Lung (tissue), 12 donors: ENCODE results near the gene TRMT112. TPM values are rescaled to one million over a fixed set of nuclear protein-coding genes. Genes with fewer than 3 reads are reported as not detected.

Source experiments
- ATAC-seq: fragments of 200-7000 bp; cut with Tn5 transposase; one replicate; pipeline ENCODE4 v1.9.1; 2020; ENCODE audit warnings: moderate number of reproducible peaks; ENCODE audit not compliant: insufficient read depth, low FRiP score
- DNase-seq, 3 donors: peaks; one replicate each; pipeline ENCODE4 v3.0.0-alpha.2; 2013 to 2017
- H3K27ac ChIP-seq, 2 donors: one replicate each; pipeline ENCODE4 v1.5.1; 2013; ENCODE audit warnings: mild to moderate bottlenecking in 2 of 2, moderate library complexity in 2 of 2, control low read depth in 1 of 2, inconsistent platforms in 1 of 2, low read depth in 1 of 2, low read length in 1 of 2
- H3K27me3 ChIP-seq, 3 donors: one replicate each; pipeline ENCODE4 v1.5.1; 2013; ENCODE audit warnings: low read length in 2 of 3; ENCODE audit not compliant: control insufficient read depth in 3 of 3, insufficient read depth in 3 of 3
- H3K36me3 ChIP-seq, 4 donors: one replicate each; pipeline ENCODE4 v1.5.1; 2013; ENCODE audit warnings: low read length in 4 of 4, mild to moderate bottlenecking in 1 of 4, moderate library complexity in 1 of 4; ENCODE audit not compliant: control insufficient read depth in 4 of 4, insufficient read depth in 4 of 4
- H3K4me1 ChIP-seq, 5 donors: one replicate each; pipeline ENCODE4 v1.5.1; 2013; ENCODE audit warnings: low read length in 5 of 5, mild to moderate bottlenecking in 2 of 5, moderate library complexity in 1 of 5; ENCODE audit not compliant: control insufficient read depth in 5 of 5, insufficient read depth in 5 of 5
- H3K4me3 ChIP-seq: one replicate; pipeline ENCODE4 v1.5.1; 2013; ENCODE audit warnings: mild to moderate bottlenecking, control low read depth, moderate library complexity
- H3K9ac ChIP-seq, 2 donors: one replicate each; pipeline ENCODE4 v1.5.1; 2013; ENCODE audit warnings: low read length in 2 of 2, control low read depth in 1 of 2; ENCODE audit not compliant: insufficient read depth in 1 of 2
- H3K9me3 ChIP-seq, 4 donors: one replicate each; pipeline ENCODE4 v1.5.1; 2013; ENCODE audit warnings: low read length in 3 of 4, mild to moderate bottlenecking in 1 of 4, moderate library complexity in 1 of 4; ENCODE audit not compliant: control insufficient read depth in 4 of 4, insufficient read depth in 3 of 4
- CTCF ChIP-seq: IDR thresholded peaks from 2 replicates; pipeline ENCODE4 v1.5.1; 2012; ENCODE audit warnings: mild to moderate bottlenecking; ENCODE audit errors: control extremely low read depth, extremely low read depth
- WGBS, 2 donors: extraction: QIAGEN DNeasy Blood & Tissue Kit; methylation state at CpG; one replicate each; pipeline ENCODE4 v1.1.7; 2013; 5-methylcytosine and 5-hydroxymethylcytosine counted together
- polyA plus RNA-seq, 2 donors: library from polyadenylated mRNA; stranded (reverse); fragments of 200-250 nt; gene quantifications; one replicate each; pipeline ENCODE4 v1.2.1, GENCODE V29; 2013
- total RNA-seq, 2 donors: library from RNA; depleted of rRNA in 1 of 2; stranded (reverse); fragments of >200 nt in 1 of 2; gene quantifications; one replicate each; pipeline ENCODE4 v1.2.1, GENCODE V29; 2014 to 2021
- donor health status: control.
- donor health status: control.
- donor health status: Bipolar disorder and iron deficiency.
- donor health status: healthy.
- donor health status: DM: yes; HTN: yes; CAD: no.

The TRMT112 gene
- total and polyA plus RNA-seq, 4 donors: 154 to 484 (median 205) TPM

- whole genome bisulfite sequencing, 2 donors: 83 to 85% methylated on average over 6 of the region's 6 CpGs
- ATAC-seq (no peak), DNase-seq (no peak)
- no peak for TF ChIP-seq CTCF
- H3K4me3 ChIP-seq: no peak overlapping the region
- H3K9ac ChIP-seq: no peak overlapping the region
- H3K9me3 ChIP-seq: peaks cover 0 to 1% (median 0%) of the 10 kb centered on the region in 4 donors
- H3K4me1 ChIP-seq: peaks cover 0 to 12% (median 9%) of the 10 kb centered on the region in 5 donors
- H3K36me3 ChIP-seq: peaks cover 10 to 66% (median 13%) of the 10 kb centered on the region in 4 donors
- no peak overlapping the region for H3K27ac ChIP-seq
- H3K27me3 ChIP-seq: peaks cover 0 to 2% (median 0%) of the 10 kb centered on the region in 3 donors
Measured at GRCh38 chr11:64364435-64364834, 47.1 kb upstream of the TRMT112 start.

GRCh38 chr11:64362339-64362738, 45.0 kb upstream of the TRMT112 start:
- Histone ChIP-seq H3K4me1 (peaks cover 0 to 23% (median 19%) of the 10 kb centered on the region in 5 donors), H3K9ac (no peak overlapping the region), H3K36me3 (peaks cover 10 to 49% (median 12%) of the 10 kb centered on the region in 4 donors), H3K27ac (no peak overlapping the region), H3K4me3 (no peak overlapping the region), H3K27me3 (no peaks in the 10 kb centered on the region), H3K9me3 (no peaks in the 10 kb centered on the region)
- WGBS, 2 donors: 95 to 97% methylated on average over 10 of the region's 10 CpGs
- DNase-seq (no peak), ATAC-seq (no peak)
- TF ChIP-seq CTCF: no peak

- no peak for TF ChIP-seq CTCF
- H3K36me3 ChIP-seq: peaks cover 10 to 49% (median 11%) of the 10 kb centered on the region in 4 donors
- DNase-seq (no peak), ATAC-seq (no peak)
- H3K4me3 ChIP-seq: no peak overlapping the region
- H3K27ac ChIP-seq: no peak overlapping the region
- 94% methylated on average over 9 to 18 of the region's 18 CpGs for WGBS, 2 donors
- H3K27me3 ChIP-seq: no peaks in the 10 kb centered on the region
- peaks cover 0 to 23% (median 19%) of the 10 kb centered on the region in 5 donors for H3K4me1 ChIP-seq
- H3K9me3 ChIP-seq: no peaks in the 10 kb centered on the region
- no peak overlapping the region for H3K9ac ChIP-seq
Measured at GRCh38 chr11:64361659-64362058, 44.3 kb upstream of the TRMT112 start.

GRCh38 chr11:64360448-64360921, 43.1 kb upstream of the TRMT112 start:
- H3K9me3 ChIP-seq: no peaks in the 10 kb centered on the region
- no peak for DNase-seq
- 37 to 63% methylated on average over 13 of the region's 13 CpGs for WGBS, 2 donors
- ATAC-seq: no peak
- H3K27me3 ChIP-seq: no peaks in the 10 kb centered on the region
- no peak overlapping the region for H3K27ac ChIP-seq
- no peak for TF ChIP-seq CTCF
- peaks cover 6 to 43% (median 10%) of the 10 kb centered on the region in 4 donors for H3K36me3 ChIP-seq
- no peak overlapping the region for H3K9ac ChIP-seq
- peaks cover 0 to 23% (median 19%) of the 10 kb centered on the region in 5 donors for H3K4me1 ChIP-seq
- no peak overlapping the region for H3K4me3 ChIP-seq
